CD8-positive, alpha-beta memory T cell (primary cell): ENCODE measurements around the gene ARSH. TPM values are rescaled to one million over a fixed set of nuclear protein-coding genes. Genes with fewer than 3 reads are reported as not detected.
"Not testable (repeated sequence)": the region's sequence is repeated elsewhere in the genome, so short reads cannot be mapped to it uniquely, and the experiment has no call there.

Experiments
- CTCF ChIA-PET: fragments of 350-600 bp; sonication (Branson Sonifier 250); formaldehyde crosslinking; loops from one replicate; lab custom pipeline; 2021; ENCODE audit warnings: antibody characterized with exemption; lab: Charles Lee
- POLR2A ChIA-PET: fragments of 350-600 bp; sonication (Branson Sonifier 250); formaldehyde crosslinking; loops from one replicate; lab custom pipeline; 2021; ENCODE audit warnings: antibody characterized with exemption; lab: Charles Lee
- DNase-seq, 5 donors: peaks; one replicate each; pipeline versions ENCODE4 v3.0.0 to v3.0.0-alpha.2; 2020 to 2022; ENCODE audit warnings: mixed read lengths in 1 of 5
- H3K27ac ChIP-seq: one replicate; pipeline ENCODE4 v1.7.0; 2013; ENCODE audit warnings: low read depth, mild to moderate bottlenecking, low read length, moderate library complexity
- H3K27me3 ChIP-seq: 2 replicates; pipeline ENCODE4 v1.7.0; 2013; ENCODE audit warnings: low read length, mild to moderate bottlenecking; ENCODE audit not compliant: insufficient read depth, poor library complexity, severe bottlenecking
- H3K36me3 ChIP-seq: 2 replicates; pipeline ENCODE4 v1.7.0; 2013; ENCODE audit warnings: mild to moderate bottlenecking, low read length, moderate library complexity; ENCODE audit not compliant: insufficient read depth
- H3K4me1 ChIP-seq: 2 replicates; pipeline ENCODE4 v1.7.0; 2013; ENCODE audit warnings: mild to moderate bottlenecking, low read length, moderate library complexity; ENCODE audit not compliant: insufficient read depth
- H3K4me3 ChIP-seq: 2 replicates; pipeline ENCODE4 v1.7.0; 2013; ENCODE audit warnings: mild to moderate bottlenecking, low read length
- H3K9me3 ChIP-seq: 2 replicates; pipeline ENCODE4 v1.7.0; 2013; ENCODE audit warnings: mild to moderate bottlenecking, low read length
- H3K27ac Mint-ChIP-seq, 8 donors: one replicate each; pipeline ENCODE4 v1.8.0; 2020 to 2021; ENCODE audit warnings: mixed read lengths in 8 of 8, mild to moderate bottlenecking in 6 of 8, inconsistent platforms in 3 of 8, moderate library complexity in 3 of 8
- H3K27me3 Mint-ChIP-seq, 2 donors: one replicate each; pipeline ENCODE4 v1.8.0; 2020 to 2021; ENCODE audit warnings: mixed read lengths in 2 of 2, mild to moderate bottlenecking in 1 of 2, moderate library complexity in 1 of 2
- H3K36me3 Mint-ChIP-seq, 3 donors: one replicate each; pipeline ENCODE4 v1.8.0; 2020 to 2021; ENCODE audit warnings: mixed read lengths in 3 of 3, inconsistent platforms in 1 of 3, mild to moderate bottlenecking in 1 of 3
- H3K4me1 Mint-ChIP-seq, 3 donors: one replicate each; pipeline ENCODE4 v1.8.0; 2020 to 2021; ENCODE audit warnings: mixed read lengths in 3 of 3, inconsistent platforms in 1 of 3, mild to moderate bottlenecking in 1 of 3
- H3K4me3 Mint-ChIP-seq, 7 donors: one replicate each; pipeline ENCODE4 v1.8.0; 2020 to 2021; ENCODE audit warnings: mixed read lengths in 7 of 7, mild to moderate bottlenecking in 6 of 7, moderate library complexity in 4 of 7, inconsistent platforms in 2 of 7
- H3K9me3 Mint-ChIP-seq, 5 donors: one replicate each; pipeline ENCODE4 v1.8.0; 2020 to 2022; ENCODE audit warnings: mixed read lengths in 5 of 5, mild to moderate bottlenecking in 3 of 5, moderate library complexity in 2 of 5, inconsistent platforms in 1 of 5
- polyA plus RNA-seq: library from polyadenylated mRNA; unstranded; fragments of 300-500 nt; fragmentation: Illumina TruSeq; gene quantifications from one replicate; pipeline ENCODE4 v1.2.3, GENCODE V29; 2021
- total RNA-seq, 2 experiments: library from RNA; stranded (reverse); gene quantifications; one replicate each; pipeline ENCODE4 v1.2.3, GENCODE V29; 2021

ARSH gene
- total and polyA plus RNA-seq, 3 experiments from 2014 or later, result not detected

DNA sequence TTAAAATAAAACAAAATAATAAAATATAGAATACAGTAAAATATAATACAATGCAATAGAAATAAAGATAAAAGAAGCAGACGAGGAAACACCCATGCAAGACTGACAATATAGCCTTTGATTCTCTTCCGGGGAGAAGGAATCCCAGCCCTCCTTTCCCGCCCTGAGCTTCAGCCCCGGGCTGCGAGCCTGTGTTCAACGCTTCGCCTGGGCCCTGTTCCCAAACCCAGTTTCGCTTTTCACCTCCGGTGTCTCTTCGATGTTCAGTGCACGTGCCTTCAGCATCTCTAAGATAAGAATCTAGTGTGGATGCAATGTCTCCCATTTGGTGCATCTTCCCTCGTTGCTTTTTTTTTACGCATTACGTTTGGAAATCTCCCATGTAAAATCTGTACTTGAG, 38.8 kb upstream of the ARSH start:
- Mint-ChIP-seq H3K27me3 (peaks cover 7 to 11% of the 10 kb centered on the region in 2 donors), H3K4me3 (peak overlapping the region in 4 of 7 donors; percentile 72 to 84 (median 80)), H3K36me3 (no peaks in the 10 kb centered on the region), H3K27ac (no peak overlapping the region), H3K9me3 (peaks cover 0 to 2% (median 0%) of the 10 kb centered on the region in 5 donors), H3K4me1 (peaks cover 4 to 8% (median 6%) of the 10 kb centered on the region in 3 donors)
- ChIA-PET POLR2A (no interaction called here), CTCF (no interaction called here)
- H3K9me3 ChIP-seq, result no peaks in the 10 kb centered on the region
- no peak for DNase-seq
- H3K27ac ChIP-seq, result no peak overlapping the region
- H3K27me3 ChIP-seq, result no peaks in the 10 kb centered on the region
- H3K4me3 ChIP-seq, result no peak overlapping the region
- no peaks in the 10 kb centered on the region for H3K36me3 ChIP-seq
- no peaks in the 10 kb centered on the region for H3K4me1 ChIP-seq

DNA sequence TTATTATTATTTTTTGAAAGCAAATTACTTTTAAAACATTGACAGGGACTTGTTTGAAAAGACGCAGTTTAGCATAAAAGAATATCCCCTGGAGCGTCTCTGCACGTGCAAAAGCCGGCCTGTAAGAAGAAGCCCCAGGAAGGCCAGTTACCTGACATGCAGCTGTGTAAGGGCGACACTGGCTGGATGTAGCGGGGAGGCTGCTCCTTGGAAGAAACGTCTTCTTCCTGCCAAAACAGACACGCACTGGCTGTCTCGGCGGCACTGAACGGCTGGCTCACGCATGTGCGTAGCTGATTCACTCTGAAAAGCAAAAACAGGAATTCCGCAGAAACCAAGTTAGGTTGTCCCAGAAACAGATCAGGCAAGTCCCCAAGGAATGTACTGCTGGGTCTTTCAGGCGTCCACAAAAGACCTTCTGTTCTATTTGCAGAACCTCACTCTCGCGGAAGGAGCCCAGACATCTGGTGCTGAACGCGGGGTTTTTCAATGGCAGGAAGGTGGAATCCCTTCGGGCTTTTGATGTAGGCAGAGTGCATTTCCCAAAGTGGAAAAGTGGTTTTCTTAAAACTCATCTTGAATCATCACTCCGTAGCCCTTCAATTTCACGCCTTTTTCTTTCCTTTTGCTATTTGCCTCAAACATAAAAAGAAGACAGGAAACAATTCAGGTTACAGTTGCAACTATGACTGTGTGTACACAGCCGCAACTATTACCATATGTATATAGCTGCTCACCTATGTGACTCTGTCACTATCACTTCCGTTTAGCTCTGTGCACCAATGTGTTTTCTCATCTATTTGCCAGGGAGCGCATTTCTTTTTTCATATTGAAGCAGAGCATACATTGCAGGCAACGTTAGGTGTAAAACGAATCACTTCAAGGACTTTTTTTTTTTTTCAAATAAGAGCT, 38.1 kb upstream of the ARSH start:
- Histone ChIP-seq H3K4me3 (peak overlapping the region; percentile 41), H3K9me3 (no peaks in the 10 kb centered on the region), H3K36me3 (no peaks in the 10 kb centered on the region), H3K4me1 (no peaks in the 10 kb centered on the region), H3K27me3 (no peaks in the 10 kb centered on the region), H3K27ac (no peak overlapping the region)
- POLR2A ChIA-PET, result no interaction called here
- no peaks in the 10 kb centered on the region for H3K36me3 Mint-ChIP-seq
- no peak overlapping the region for H3K27ac Mint-ChIP-seq
- H3K9me3 Mint-ChIP-seq, result peaks cover 0 to 2% (median 0%) of the 10 kb centered on the region in 5 donors
- H3K4me1 Mint-ChIP-seq, result peaks cover 4 to 8% (median 6%) of the 10 kb centered on the region in 3 donors
- peaks cover 3 to 11% of the 10 kb centered on the region in 2 donors for H3K27me3 Mint-ChIP-seq
- peak overlapping the region; percentile 25 to 89 (median 80) for H3K4me3 Mint-ChIP-seq
- no peak for DNase-seq
- CTCF ChIA-PET, result interaction anchor here (0.7 kb wide), 1 partner anchor 787 kb away, joined by 3 read pairs; no protein-coding TSS in a partner anchor

DNA sequence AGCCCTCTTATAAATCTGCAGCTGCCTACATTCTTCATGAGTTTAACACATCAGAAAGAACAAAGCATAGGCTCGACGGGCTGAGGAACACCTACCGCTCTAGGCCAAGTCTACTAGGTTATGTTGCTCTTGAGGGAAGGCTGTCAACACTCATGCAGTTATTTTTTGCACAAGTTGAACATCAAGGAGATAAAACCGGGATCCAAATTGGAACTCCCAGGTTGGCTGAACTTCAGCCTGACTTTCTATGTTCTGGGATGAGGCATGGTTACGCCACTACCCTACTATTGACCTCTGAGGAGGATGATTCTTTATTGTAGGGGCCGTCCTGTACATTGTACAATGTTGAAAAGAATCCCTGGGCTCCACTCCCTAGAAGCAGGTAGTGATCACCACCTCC, 37.3 kb upstream of the ARSH start:
- peaks cover 3 to 11% of the 10 kb centered on the region in 2 donors for H3K27me3 Mint-ChIP-seq
- H3K4me3 Mint-ChIP-seq, result peak overlapping the region in 1 of 7 donors; percentile 84
- no peak overlapping the region for H3K27ac ChIP-seq
- H3K36me3 Mint-ChIP-seq, result no peaks in the 10 kb centered on the region
- no peaks in the 10 kb centered on the region for H3K9me3 ChIP-seq
- no peak overlapping the region for H3K4me3 ChIP-seq
- POLR2A ChIA-PET, result no interaction called here
- H3K36me3 ChIP-seq, result no peaks in the 10 kb centered on the region
- DNase-seq, result no peak
- H3K9me3 Mint-ChIP-seq, result peaks cover 0 to 2% (median 0%) of the 10 kb centered on the region in 5 donors
- CTCF ChIA-PET, result interaction anchor here (0.7 kb wide), 1 partner anchor 787 kb away, joined by 3 read pairs; no protein-coding TSS in a partner anchor
- H3K4me1 Mint-ChIP-seq, result peaks cover 4 to 8% (median 6%) of the 10 kb centered on the region in 3 donors
- H3K27me3 ChIP-seq, result no peaks in the 10 kb centered on the region
- H3K4me1 ChIP-seq, result no peaks in the 10 kb centered on the region
- H3K27ac Mint-ChIP-seq, result no peak overlapping the region

DNA sequence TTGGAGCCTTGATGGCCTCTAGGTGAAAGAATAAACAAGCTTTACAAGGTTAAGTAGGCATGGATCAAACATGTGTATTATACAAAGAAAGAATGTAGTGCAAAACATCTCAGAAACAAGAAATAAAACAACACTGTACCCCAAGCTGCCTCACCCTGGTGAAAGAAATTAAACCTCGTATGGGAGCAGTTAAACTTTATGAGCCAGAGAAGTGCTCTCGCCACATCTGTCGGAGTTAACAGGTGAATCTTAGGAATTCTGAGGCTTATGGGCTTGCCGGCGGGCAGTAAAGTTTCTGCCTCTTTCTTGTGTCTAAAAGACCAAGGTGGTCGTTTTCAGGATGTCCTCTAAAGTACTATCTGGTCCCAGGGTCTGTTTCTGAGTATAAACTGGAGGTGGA, 34.0 kb upstream of the ARSH start:
- Histone ChIP-seq H3K4me3 (no peak overlapping the region), H3K36me3 (no peaks in the 10 kb centered on the region), H3K27me3 (no peaks in the 10 kb centered on the region), H3K9me3 (no peaks in the 10 kb centered on the region), H3K27ac (no peak overlapping the region), H3K4me1 (no peaks in the 10 kb centered on the region)
- Mint-ChIP-seq H3K4me1 (peaks cover 4 to 8% (median 6%) of the 10 kb centered on the region in 3 donors), H3K27me3 (peaks cover 3 to 11% of the 10 kb centered on the region in 2 donors), H3K9me3 (peaks cover 0 to 2% (median 0%) of the 10 kb centered on the region in 5 donors), H3K36me3 (no peaks in the 10 kb centered on the region), H3K4me3 (no peak overlapping the region), H3K27ac (no peak overlapping the region)
- DNase-seq, result no peak
- CTCF ChIA-PET, result no interaction called here
- POLR2A ChIA-PET, result no interaction called here

DNA sequence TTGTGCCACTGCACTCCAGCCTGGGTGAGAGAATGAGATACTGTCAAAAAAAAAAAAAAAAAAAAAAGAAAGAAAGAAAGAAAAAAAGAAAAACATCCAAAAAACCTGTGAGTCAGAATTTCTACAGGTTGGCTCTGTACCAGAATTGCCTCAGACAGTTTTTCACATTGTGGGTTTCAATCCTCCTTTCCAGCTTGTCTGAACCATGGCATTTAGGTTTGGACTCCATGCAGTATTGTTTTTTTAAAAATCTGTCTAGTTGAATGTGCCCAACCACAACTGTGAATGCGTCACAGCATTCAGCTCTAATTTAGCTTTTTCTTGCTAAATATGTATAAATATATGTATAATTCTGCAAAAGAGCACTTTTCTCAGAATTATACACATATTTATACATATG, 31.4 kb upstream of the ARSH start:
- Mint-ChIP-seq H3K4me3 (no peak overlapping the region), H3K4me1 (no peaks in the 10 kb centered on the region), H3K36me3 (no peaks in the 10 kb centered on the region), H3K27ac (no peak overlapping the region), H3K27me3 (peaks cover under 1 to 11% of the 10 kb centered on the region in 2 donors), H3K9me3 (peaks cover 0 to 2% (median 0%) of the 10 kb centered on the region in 5 donors)
- ChIA-PET POLR2A (no interaction called here), CTCF (no interaction called here)
- H3K9me3 ChIP-seq, result no peaks in the 10 kb centered on the region
- H3K4me1 ChIP-seq, result no peaks in the 10 kb centered on the region
- no peak for DNase-seq
- H3K4me3 ChIP-seq, result no peak overlapping the region
- H3K27ac ChIP-seq, result no peak overlapping the region
- no peaks in the 10 kb centered on the region for H3K36me3 ChIP-seq
- H3K27me3 ChIP-seq, result no peaks in the 10 kb centered on the region

DNA sequence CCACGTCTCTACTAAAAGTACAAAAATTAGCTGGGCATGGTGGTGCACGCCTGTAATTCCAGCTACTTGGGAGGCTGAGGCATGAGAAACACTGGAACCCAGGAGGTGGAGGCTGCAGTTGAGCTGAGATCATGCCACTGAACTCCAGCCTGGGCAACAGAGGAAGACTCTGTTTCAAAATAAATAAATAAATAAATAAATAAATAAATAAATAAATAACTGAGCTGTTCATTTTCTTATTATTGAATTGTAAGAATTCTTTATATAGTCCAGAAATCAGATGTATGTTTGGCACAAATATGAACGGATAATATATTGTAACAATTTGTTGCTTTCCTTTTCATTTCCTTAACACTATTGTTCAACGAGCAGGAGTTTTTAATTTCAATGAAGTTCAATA, 27.7 kb upstream of the ARSH start:
- H3K9me3 ChIP-seq, H3K9me3 Mint-ChIP-seq, H3K4me1 ChIP-seq, H3K36me3 Mint-ChIP-seq, H3K4me1 Mint-ChIP-seq, CTCF ChIA-PET, H3K36me3 ChIP-seq, H3K27ac ChIP-seq, H3K4me3 Mint-ChIP-seq, H3K27me3 ChIP-seq, H3K27me3 Mint-ChIP-seq, H3K27ac Mint-ChIP-seq, H3K4me3 ChIP-seq, DNase-seq, POLR2A ChIA-PET: not testable (repeated sequence)

DNA sequence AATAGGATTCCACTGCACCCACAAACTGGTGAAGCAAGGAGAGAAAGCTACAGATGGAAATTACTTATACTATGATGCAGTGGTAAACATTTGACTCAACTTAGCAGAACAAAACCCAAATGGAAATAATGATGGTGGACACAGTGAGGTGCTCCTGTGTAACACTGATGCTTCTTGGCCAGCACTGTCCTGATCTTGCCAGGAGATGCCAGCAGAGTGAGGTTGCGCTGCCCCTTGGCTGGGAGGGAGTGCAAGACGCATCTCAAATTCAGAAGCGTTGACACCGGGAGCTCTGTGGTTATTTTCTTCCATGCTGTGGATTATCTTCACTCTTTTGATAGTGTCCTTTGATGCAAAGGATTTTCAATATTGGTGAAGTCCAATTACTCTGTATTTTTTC, 22.0 kb upstream of the ARSH start:
- no peaks in the 10 kb centered on the region for H3K4me1 Mint-ChIP-seq
- Histone ChIP-seq H3K27ac (no peak overlapping the region), H3K9me3 (no peaks in the 10 kb centered on the region), H3K4me1 (no peaks in the 10 kb centered on the region), H3K27me3 (no peaks in the 10 kb centered on the region), H3K4me3 (no peak overlapping the region), H3K36me3 (no peaks in the 10 kb centered on the region)
- H3K36me3 Mint-ChIP-seq, result no peaks in the 10 kb centered on the region
- H3K4me3 Mint-ChIP-seq, result no peak overlapping the region
- no peak overlapping the region for H3K27ac Mint-ChIP-seq
- peaks cover 4 to 10% of the 10 kb centered on the region in 2 donors for H3K27me3 Mint-ChIP-seq
- ChIA-PET CTCF (no interaction called here), POLR2A (no interaction called here)
- no peak for DNase-seq
- H3K9me3 Mint-ChIP-seq, result peaks cover 0 to 5% (median 3%) of the 10 kb centered on the region in 5 donors

DNA sequence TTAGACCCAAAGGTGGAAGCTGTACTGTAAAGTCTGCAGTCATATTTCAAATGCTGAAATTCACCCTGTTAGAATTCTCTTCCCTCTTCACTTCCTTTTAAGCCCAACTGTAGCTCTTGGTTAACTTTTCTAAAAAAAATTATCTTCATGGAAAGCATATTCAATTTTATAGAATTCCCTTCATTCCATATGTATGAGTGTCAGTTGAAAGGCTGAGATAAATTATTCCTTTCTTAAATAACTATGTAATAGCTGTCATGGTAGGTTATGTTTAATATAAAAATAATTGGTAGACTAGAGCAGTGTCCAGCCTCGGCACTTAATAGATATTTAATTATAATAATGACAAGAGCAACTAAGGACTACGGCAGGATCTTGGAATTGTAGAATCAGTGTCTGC, 16.8 kb upstream of the ARSH start:
- ChIA-PET POLR2A (no interaction called here), CTCF (no interaction called here)
- H3K4me1 Mint-ChIP-seq, result no peaks in the 10 kb centered on the region

More for the DNA sequence above, 16.8 kb upstream of the ARSH start:
- no peaks in the 10 kb centered on the region for H3K27me3 ChIP-seq
- DNase-seq, result no peak
- Mint-ChIP-seq H3K9me3 (peaks cover 0 to 3% (median 0%) of the 10 kb centered on the region in 5 donors), H3K27ac (no peak overlapping the region), H3K27me3 (peaks cover 4 to 7% of the 10 kb centered on the region in 2 donors), H3K36me3 (no peaks in the 10 kb centered on the region), H3K4me3 (no peak overlapping the region)
- no peaks in the 10 kb centered on the region for H3K4me1 ChIP-seq
- no peak overlapping the region for H3K4me3 ChIP-seq
- H3K9me3 ChIP-seq, result no peaks in the 10 kb centered on the region
- H3K27ac ChIP-seq, result no peak overlapping the region
- H3K36me3 ChIP-seq, result no peaks in the 10 kb centered on the region
